ENCODE results near the gene ZNF423. TPM values are rescaled to one million over a fixed set of nuclear protein-coding genes. Genes with fewer than 3 reads are reported as not detected.
A peak's percentile ranks its signal among the peaks of the same experiment; 100 is the strongest.

ZNF423 gene
- total RNA-seq, 2 experiments from 2014 or later: not detected

DNA sequence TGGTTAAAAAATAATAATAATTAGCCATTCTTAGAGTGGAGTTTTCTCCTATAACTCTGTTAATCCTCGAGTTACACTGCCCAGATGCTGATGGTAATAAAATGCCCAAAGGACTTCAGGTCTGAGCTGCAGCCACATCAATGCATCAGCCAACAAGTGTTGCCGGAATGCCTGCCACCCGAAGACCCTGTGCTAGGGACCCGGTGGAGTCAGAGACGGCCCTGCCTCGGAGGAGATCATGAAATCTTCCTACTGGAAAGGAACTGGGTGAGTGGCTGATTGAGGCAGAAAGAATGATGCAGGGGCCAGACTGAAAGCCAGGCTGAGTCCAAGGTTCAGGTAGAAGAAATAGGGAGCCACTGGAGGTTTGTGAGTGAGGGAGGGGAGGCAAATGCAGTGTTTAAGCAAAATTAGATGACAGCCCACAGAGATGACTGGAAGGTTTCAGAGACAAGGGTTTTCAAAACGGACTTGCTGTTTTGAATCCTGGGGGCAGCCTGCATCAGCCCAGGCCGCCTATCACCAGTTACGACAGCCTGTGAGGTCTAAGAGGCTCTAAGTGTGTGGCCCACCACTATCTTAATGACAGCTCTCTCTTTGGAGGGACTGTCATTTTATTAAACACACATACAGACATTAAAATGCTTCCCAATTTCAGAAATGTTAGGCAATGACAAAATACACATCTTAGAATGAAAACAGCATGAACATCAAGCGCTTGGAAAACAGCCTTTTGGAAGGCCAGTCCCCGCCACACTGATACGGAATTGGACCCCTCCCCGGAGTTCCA is 100.0 kb downstream of the ZNF423 start:
- no peaks in the 10 kb centered on the region for H3K36me3 Mint-ChIP-seq (ENCODE audit: low read depth)
- CTCF ChIA-PET: interaction anchor here (0.7 kb wide), 1 partner anchor 18 kb away, joined by 3 read pairs; no protein-coding TSS in a partner anchor
- H3K4me3 Mint-ChIP-seq: no peak overlapping the region
- DNase-seq (no peak), ATAC-seq (no peak)
- H3K4me1 Mint-ChIP-seq: peaks cover 10% of the 10 kb centered on the region
- no peaks in the 10 kb centered on the region for H3K9me3 Mint-ChIP-seq (ENCODE audit: low read depth)
- POLR2A ChIA-PET: no interaction called here
- no peak overlapping the region for H3K27ac Mint-ChIP-seq
- H3K27me3 Mint-ChIP-seq: peaks cover 32% of the 10 kb centered on the region
- intact Hi-C loops (cut with DNase I, micrococcal nuclease): no loop called here

DNA sequence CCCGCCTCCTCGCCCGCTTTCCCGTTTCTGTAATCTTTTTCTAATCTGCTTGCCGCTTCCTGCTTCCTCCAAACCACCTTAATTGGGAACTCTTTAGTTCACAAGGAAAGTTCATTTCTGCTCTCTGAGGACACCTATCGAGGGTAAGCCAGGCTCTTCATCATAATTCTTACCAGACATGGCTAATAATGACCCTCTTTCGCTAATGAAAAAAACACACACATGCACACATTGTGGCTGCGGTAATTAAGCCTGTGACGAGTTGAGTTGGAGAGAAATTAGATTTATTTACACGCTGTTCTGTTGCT is 100.6 kb downstream of the ZNF423 start:
- ATAC-seq: no peak
- ChIA-PET POLR2A (no interaction called here), CTCF (no interaction called here)
- DNase-seq: no peak
- H3K4me1 Mint-ChIP-seq: peaks cover 10% of the 10 kb centered on the region
- H3K9me3 Mint-ChIP-seq (ENCODE audit: low read depth): no peaks in the 10 kb centered on the region
- no peaks in the 10 kb centered on the region for H3K36me3 Mint-ChIP-seq (ENCODE audit: low read depth)
- intact Hi-C loops (cut with DNase I, micrococcal nuclease): no loop called here
- peaks cover 32% of the 10 kb centered on the region for H3K27me3 Mint-ChIP-seq
- no peak overlapping the region for H3K27ac Mint-ChIP-seq
- no peak overlapping the region for H3K4me3 Mint-ChIP-seq

DNA sequence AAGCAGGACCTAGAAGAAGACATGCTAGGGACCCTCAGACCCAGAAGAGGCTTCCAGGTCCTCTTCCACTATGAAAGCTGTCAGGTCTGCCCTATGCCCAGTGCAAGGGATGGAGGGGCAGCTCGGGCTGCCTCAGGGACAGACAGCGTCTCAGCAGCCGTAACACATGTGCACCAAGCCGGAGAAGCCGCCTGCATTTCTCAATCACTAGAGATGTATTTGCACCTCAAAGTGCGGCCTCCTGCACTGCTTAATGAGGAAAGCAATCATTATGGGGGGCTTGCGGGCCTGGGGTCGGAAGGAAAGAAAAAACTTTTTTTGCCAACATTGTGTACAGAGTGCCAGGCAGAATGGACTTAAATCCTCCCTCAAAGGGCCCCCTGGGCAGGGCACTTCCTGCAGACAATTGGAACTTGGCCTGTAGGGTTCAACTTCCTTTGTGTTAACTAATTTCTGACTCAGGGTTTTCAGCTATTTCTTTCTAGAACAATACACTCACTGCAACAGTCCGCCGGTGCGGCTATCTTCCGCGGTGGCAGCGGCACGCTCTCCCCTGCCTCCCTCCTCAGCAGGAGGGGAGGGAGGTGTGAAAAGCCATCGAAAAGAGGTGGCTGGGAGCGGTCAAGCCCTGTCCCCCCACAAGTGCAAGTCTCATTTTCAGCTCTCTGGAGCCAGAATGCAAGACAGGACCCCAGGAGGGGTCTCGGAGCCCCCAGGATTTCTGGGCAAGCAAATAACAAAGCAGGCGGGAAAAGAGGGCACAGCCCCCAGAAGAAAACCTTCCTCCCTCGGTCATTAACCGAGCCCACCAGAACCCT is 101.2 kb downstream of the ZNF423 start:
- H3K27me3 Mint-ChIP-seq: peaks cover 32% of the 10 kb centered on the region
- ChIA-PET CTCF (no interaction called here), POLR2A (no interaction called here)
- H3K36me3 Mint-ChIP-seq (ENCODE audit: low read depth): no peaks in the 10 kb centered on the region
- no peak overlapping the region for H3K4me3 Mint-ChIP-seq
- intact Hi-C loops (cut with DNase I, micrococcal nuclease): no loop called here
- DNase-seq (peak; percentile 10), ATAC-seq (peak; percentile 30)
- H3K27ac Mint-ChIP-seq: no peak overlapping the region
- peaks cover 10% of the 10 kb centered on the region for H3K4me1 Mint-ChIP-seq
- no peaks in the 10 kb centered on the region for H3K9me3 Mint-ChIP-seq (ENCODE audit: low read depth)

DNA sequence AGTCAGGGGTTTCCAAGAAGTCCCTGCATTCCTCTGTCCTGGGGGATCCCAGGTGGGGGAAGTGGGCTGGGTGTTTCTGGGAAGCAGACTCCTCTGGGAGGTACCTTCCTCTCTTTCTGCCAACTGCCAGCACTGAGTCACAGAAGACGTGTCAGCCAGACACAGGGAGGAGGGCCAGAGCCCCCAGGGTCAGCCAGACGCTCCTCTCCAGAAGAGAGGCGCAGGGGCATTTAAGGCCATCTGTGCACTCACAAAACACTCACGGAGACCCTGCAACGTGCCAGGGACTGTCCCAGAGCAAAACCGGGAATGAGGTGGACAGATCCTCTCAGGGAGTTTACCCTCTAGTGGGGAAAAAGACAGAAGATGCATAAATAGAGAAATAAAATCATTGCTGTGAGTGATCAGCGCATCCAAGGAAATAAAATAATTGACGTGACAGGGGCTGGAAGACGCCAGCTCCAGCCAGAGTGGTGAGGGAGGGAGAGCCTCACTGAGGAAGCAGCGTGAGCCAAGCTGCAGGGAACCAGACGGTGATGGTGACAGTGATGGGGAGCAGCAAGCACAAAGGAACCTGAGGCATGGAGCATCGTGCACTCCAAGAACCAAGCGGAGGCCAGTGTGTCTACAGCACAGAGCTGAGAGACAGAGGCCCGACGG is 105.4 kb downstream of the ZNF423 start:
- Mint-ChIP-seq H3K27ac (no peak overlapping the region), H3K27me3 (peaks cover 21% of the 10 kb centered on the region), H3K4me1 (peaks cover 10% of the 10 kb centered on the region), H3K36me3 (ENCODE audit: low read depth) (no peaks in the 10 kb centered on the region), H3K9me3 (ENCODE audit: low read depth) (no peaks in the 10 kb centered on the region), H3K4me3 (no peak overlapping the region)
- intact Hi-C loops (cut with DNase I, micrococcal nuclease): no loop called here
- ChIA-PET CTCF (interaction anchor here (1.5 kb wide), 1 partner anchor 30 kb away, joined by 4 read pairs; no protein-coding TSS in a partner anchor), POLR2A (no interaction called here)
- DNase-seq: no peak
- no peak for ATAC-seq

DNA sequence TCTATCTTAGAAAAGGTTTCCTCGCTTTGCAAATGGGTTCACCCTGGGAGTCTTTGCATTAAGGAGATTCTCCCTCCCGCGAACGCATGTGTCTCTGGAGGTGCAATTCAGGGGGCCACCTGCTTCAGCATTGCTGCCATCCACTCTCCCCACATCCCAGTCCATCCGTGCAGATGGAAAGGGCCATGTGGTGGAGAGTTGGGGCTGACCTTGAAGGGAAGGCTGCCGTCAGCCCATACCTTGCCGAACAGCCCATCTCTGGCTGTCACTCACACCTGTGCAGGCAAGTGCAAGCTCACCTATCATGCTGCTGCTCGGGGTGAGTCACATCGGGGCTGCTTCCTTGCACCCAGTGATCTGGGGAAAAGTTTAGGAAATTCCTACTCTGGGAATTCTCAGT is 106.1 kb downstream of the ZNF423 start:
- Mint-ChIP-seq H3K36me3 (ENCODE audit: low read depth) (no peaks in the 10 kb centered on the region), H3K27me3 (peaks cover 17% of the 10 kb centered on the region), H3K4me3 (no peak overlapping the region), H3K27ac (no peak overlapping the region), H3K4me1 (peaks cover 4% of the 10 kb centered on the region), H3K9me3 (ENCODE audit: low read depth) (no peaks in the 10 kb centered on the region)
- DNase-seq: no peak
- CTCF ChIA-PET: no interaction called here
- POLR2A ChIA-PET: no interaction called here
- ATAC-seq: no peak
- intact Hi-C loops (cut with DNase I, micrococcal nuclease): no loop called here

DNA sequence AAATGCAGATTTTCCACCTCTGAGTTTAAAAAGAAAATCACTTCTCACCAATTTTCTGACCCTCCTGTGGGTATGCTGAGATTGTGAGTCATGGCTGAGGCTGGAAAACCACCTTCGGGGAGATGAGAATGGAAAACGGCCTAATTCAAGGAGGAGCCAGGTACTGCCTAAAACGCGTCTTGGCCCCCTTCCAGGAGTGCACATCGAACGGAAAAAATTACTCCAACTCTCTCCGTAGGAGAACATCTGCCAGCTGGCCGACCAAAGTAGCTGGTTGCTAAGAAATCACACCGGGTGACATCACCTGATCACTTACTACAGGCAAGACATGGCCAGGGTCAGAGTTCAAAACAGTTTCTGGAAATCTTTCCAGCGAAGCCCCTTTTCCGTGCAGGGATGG is 107.6 kb downstream of the ZNF423 start:
- peaks cover 9% of the 10 kb centered on the region for H3K27me3 Mint-ChIP-seq
- DNase-seq (peak; percentile 54), ATAC-seq (peak; percentile 51)
- H3K4me1 Mint-ChIP-seq: no peaks in the 10 kb centered on the region
- POLR2A ChIA-PET: no interaction called here
- no peak overlapping the region for H3K27ac Mint-ChIP-seq
- H3K36me3 Mint-ChIP-seq (ENCODE audit: low read depth): no peaks in the 10 kb centered on the region
- H3K9me3 Mint-ChIP-seq (ENCODE audit: low read depth): no peaks in the 10 kb centered on the region
- no peak overlapping the region for H3K4me3 Mint-ChIP-seq
- CTCF ChIA-PET: interaction anchor here (0.6 kb wide), 1 partner anchor 184 kb away, joined by 3 read pairs; no protein-coding TSS in a partner anchor
- intact Hi-C loops (cut with DNase I, micrococcal nuclease): no loop called here

DNA sequence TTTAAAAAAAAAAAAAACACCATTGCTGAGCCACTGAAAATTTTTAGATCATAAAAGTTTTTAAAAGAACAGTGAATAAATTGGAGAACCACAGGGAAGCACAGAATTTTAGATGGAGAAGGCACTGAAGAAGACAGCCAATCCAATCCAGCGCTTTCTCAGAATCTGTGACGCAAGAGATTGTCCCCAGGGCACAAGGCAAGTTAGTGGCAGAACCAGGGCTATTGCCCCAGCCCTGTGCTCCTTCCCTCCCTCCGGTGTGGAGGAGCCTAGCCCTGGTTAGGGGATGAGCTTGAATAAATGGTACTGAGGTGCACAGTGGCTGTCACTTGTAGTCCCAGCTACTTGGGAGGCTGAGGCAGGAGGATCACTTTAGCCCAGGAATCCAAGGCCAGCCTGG is 108.3 kb downstream of the ZNF423 start:
- POLR2A ChIA-PET: no interaction called here
- Mint-ChIP-seq H3K9me3 (ENCODE audit: low read depth) (no peaks in the 10 kb centered on the region), H3K4me3 (no peak overlapping the region), H3K36me3 (ENCODE audit: low read depth) (no peaks in the 10 kb centered on the region), H3K4me1 (no peaks in the 10 kb centered on the region), H3K27me3 (peaks cover 5% of the 10 kb centered on the region), H3K27ac (no peak overlapping the region)
- CTCF ChIA-PET: interaction anchor here (0.6 kb wide), 1 partner anchor 184 kb away, joined by 3 read pairs; no protein-coding TSS in a partner anchor
- DNase-seq: no peak
- no peak for ATAC-seq
- intact Hi-C loops (cut with DNase I, micrococcal nuclease): no loop called here

DNA sequence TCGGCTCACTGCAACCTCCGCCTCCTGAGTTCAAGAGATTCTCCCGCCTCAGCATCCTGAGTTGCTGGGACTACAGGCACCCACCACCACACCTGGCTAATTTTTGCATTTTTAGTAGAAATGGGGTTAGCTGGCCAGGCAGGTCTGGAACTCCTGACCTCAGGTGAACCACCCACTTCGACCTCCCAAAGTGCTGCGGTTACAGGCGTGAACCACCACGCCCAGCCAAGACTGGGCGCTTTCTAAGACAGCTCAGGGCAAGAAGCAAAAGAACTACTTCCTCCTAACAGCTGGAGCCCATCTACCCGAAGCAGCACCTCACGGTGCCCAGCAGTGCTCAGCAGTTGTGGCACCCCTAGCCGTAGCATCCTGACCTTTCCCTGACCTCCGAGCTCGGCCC is 109.4 kb downstream of the ZNF423 start:
- DNase-seq (no peak), ATAC-seq (no peak)
- Mint-ChIP-seq H3K4me1 (no peaks in the 10 kb centered on the region), H3K4me3 (no peak overlapping the region), H3K27ac (no peak overlapping the region), H3K9me3 (ENCODE audit: low read depth) (no peaks in the 10 kb centered on the region), H3K27me3 (no peaks in the 10 kb centered on the region), H3K36me3 (ENCODE audit: low read depth) (no peaks in the 10 kb centered on the region)
- CTCF ChIA-PET: interaction anchor here (0.5 to 1.2 kb wide), 2 partner anchors 173 to 339 kb away, joined by 3 read pairs; no protein-coding TSS in a partner anchor
- intact Hi-C loops (cut with DNase I, micrococcal nuclease): no loop called here
- POLR2A ChIA-PET: no interaction called here

DNA sequence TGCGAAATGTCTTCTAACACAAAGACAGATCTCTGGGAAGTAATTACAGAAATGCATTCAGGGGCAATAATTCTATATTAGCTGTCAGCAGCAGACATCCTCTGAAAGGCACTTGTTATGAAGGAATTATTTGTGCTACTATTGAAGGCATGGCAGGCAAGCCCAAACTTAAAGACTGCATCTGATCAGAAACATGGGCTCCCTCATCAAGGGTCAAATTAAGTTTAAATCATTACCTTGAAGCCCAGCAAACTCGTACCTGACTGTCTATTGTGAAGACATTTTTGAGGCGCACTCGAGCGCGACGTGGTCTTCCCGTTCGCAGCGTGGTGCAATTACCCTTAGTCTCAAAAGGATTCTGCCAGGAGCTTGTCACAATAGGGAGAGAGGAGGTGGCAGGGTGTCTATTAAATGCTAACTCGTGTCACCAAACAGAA is 110.6 kb downstream of the ZNF423 start:
- intact Hi-C loops (cut with DNase I, micrococcal nuclease): no loop called here
- H3K27ac Mint-ChIP-seq: no peak overlapping the region

DNA sequence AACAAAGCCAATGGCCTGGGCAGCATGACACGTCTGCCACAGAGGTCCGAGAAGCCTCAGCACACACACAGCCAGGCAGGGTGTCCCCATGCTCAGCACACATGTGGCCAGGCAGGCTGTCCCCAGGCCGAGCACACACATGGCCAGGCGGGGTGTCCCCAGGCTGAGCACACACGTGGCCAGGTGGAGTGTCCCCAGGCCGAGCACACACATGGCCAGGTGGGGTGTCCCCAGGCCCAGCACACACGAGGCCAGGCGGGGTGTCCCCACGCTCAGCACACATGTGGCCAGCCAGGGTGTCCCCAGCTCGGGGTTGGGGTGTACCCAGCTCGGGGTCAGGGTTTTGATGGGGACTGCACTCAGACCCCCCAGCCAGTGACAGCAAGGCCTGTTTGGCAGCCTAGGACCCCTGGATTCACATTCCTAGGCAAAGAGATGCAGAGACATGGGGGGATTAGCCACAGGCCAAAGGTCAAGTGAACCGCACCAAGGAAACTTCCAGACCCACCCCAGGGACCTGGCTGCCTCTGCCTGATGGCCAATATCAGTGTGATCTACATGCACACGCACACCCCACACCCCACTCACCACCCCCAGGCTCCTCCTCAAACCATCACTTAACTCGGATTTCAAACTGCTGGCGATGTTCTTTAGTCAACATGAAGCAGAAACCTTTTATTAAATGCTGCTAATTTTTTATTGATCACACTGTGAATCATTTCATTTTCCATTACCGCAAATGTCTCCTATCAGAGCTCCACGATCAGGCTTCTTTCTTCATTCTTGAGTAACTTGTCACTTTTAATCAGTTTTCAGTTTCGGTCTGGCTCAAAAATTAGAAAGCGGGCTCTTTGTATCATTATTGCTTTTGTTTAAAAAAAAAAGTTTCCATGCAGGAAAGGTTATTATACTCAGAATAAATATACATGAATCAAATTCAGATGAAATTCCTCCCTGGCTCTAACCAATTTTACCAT is 111.4 kb downstream of the ZNF423 start:
- intact Hi-C loops (cut with DNase I, micrococcal nuclease): no loop called here
- no peak overlapping the region for H3K27ac Mint-ChIP-seq
- no peak for ATAC-seq
- H3K36me3 Mint-ChIP-seq (ENCODE audit: low read depth): no peaks in the 10 kb centered on the region
- ChIA-PET CTCF (no interaction called here), POLR2A (interaction anchor here (0.6 kb wide), 1 partner anchor 172 kb away, joined by 3 read pairs; no protein-coding TSS in a partner anchor)
- DNase-seq: no peak
- H3K9me3 Mint-ChIP-seq (ENCODE audit: low read depth): no peaks in the 10 kb centered on the region
- no peak overlapping the region for H3K4me3 Mint-ChIP-seq
- no peaks in the 10 kb centered on the region for H3K4me1 Mint-ChIP-seq
- H3K27me3 Mint-ChIP-seq: no peaks in the 10 kb centered on the region

More for the DNA sequence above, 110.6 kb downstream of the ZNF423 start:
- no peaks in the 10 kb centered on the region for H3K27me3 Mint-ChIP-seq
- H3K4me1 Mint-ChIP-seq: no peaks in the 10 kb centered on the region
- no peak for ATAC-seq
- no peak for DNase-seq
- no peak overlapping the region for H3K4me3 Mint-ChIP-seq
- no peaks in the 10 kb centered on the region for H3K36me3 Mint-ChIP-seq (ENCODE audit: low read depth)
- H3K9me3 Mint-ChIP-seq (ENCODE audit: low read depth): no peaks in the 10 kb centered on the region
- CTCF ChIA-PET: no interaction called here
- POLR2A ChIA-PET: interaction anchor here (0.6 kb wide), 1 partner anchor 171 kb away, joined by 3 read pairs; no protein-coding TSS in a partner anchor

DNA sequence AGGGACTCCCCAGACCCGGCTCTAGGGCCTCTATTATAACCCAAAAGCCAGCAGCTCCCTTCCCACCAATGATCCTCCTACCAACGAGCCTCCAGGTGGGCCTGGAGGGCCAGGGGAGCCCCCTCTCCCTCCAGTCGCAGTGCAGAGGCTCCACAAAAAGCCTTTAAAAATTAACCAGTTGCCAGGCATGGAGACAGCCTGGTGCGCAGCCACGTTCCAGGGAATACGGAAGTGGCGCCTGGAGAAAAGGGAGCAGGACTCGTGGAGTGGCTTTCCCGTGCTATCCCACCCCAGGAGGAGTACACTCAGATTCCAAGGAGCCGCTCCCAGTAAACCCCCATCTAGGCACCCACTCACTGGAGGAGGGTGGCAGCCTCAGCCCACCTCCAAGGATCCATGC is 112.3 kb downstream of the ZNF423 start:
- no peaks in the 10 kb centered on the region for H3K4me1 Mint-ChIP-seq
- H3K27ac Mint-ChIP-seq: no peak overlapping the region
- H3K27me3 Mint-ChIP-seq: no peaks in the 10 kb centered on the region
- no peak for ATAC-seq
- no peaks in the 10 kb centered on the region for H3K9me3 Mint-ChIP-seq (ENCODE audit: low read depth)
- ChIA-PET CTCF (no interaction called here), POLR2A (interaction anchor here (0.5 kb wide), 1 partner anchor 1894 kb away, joined by 6 read pairs; no protein-coding TSS in a partner anchor)
- intact Hi-C loops (cut with DNase I, micrococcal nuclease): no loop called here
- no peaks in the 10 kb centered on the region for H3K36me3 Mint-ChIP-seq (ENCODE audit: low read depth)
- DNase-seq: no peak
- H3K4me3 Mint-ChIP-seq: no peak overlapping the region

Data from activated CD4-positive, alpha-beta T cell treated with anti-CD3 and anti-CD28 coated beads for 36 hours (primary cell).